WTC11 (cell line): ENCODE data around the gene NECTIN1. TPM values are rescaled to one million over a fixed set of nuclear protein-coding genes. Genes with fewer than 3 reads are reported as not detected.

ENCODE experiments used
- ATAC-seq: fragments of 200-7000 bp; cut with Tn5 transposase; 2 replicates; pipeline ENCODE4 v1.10.0; 2021; ENCODE audit warnings: mild to moderate bottlenecking, moderate library complexity
- CTCF ChIA-PET: fragments of 300-600 bp; sonication (Branson Sonifier 250); formaldehyde crosslinking; loops from one replicate; lab custom pipeline; 2021; ENCODE audit warnings: antibody characterized with exemption; lab: Charles Lee
- POLR2A ChIA-PET: fragments of 350-600 bp; sonication (Branson Sonifier 250); formaldehyde crosslinking; loops from one replicate; lab custom pipeline; 2021; ENCODE audit warnings: antibody characterized with exemption; lab: Charles Lee
- DNase-seq: peaks from one replicate; pipeline ENCODE4 v3.0.0; 2021; ENCODE audit warnings: low spot score
- H3K27ac Mint-ChIP-seq: 2 replicates; pipeline ENCODE4 v1.8.0; 2021; ENCODE audit warnings: mixed read lengths
- H3K27me3 Mint-ChIP-seq: 2 replicates; pipeline ENCODE4 v1.8.0; 2021; ENCODE audit warnings: low read depth, mild to moderate bottlenecking, moderate library complexity, mixed read lengths
- H3K36me3 Mint-ChIP-seq: 2 replicates; pipeline ENCODE4 v1.8.0; 2021; ENCODE audit warnings: mixed read lengths
- H3K4me1 Mint-ChIP-seq: 2 replicates; pipeline ENCODE4 v1.8.0; 2022; ENCODE audit warnings: mixed read lengths
- H3K4me3 Mint-ChIP-seq: 2 replicates; pipeline ENCODE4 v1.8.0; 2021; ENCODE audit warnings: mild to moderate bottlenecking, moderate library complexity, mixed read lengths
- H3K9me3 Mint-ChIP-seq: 2 replicates; pipeline ENCODE4 v1.8.0; 2021; ENCODE audit warnings: mixed read lengths
- AR ChIP-seq: fragments of 250-450 bp; sonication (Bioruptor Pico); IDR thresholded peaks from 2 replicates; pipeline ENCODE4 v1.9.0; 2021; ENCODE audit warnings: mild to moderate bottlenecking
- ATF2 ChIP-seq: sonication (generic); formaldehyde crosslinking; IDR thresholded peaks from 2 replicates; pipeline ENCODE4 v1.8.1; 2022; ENCODE audit warnings: low read depth, missing genetic modification reagents, borderline replicate concordance
- NFATC4 ChIP-seq: fragments of 250-450 bp; sonication (Bioruptor Pico); IDR thresholded peaks from 2 replicates; pipeline ENCODE4 v1.9.0; 2021; ENCODE audit warnings: mild to moderate bottlenecking
- NFYB ChIP-seq: sonication (generic); formaldehyde crosslinking; conservative IDR thresholded peaks from 2 replicates; pipeline ENCODE4 v1.8.0; 2022; ENCODE audit warnings: low read depth, missing genetic modification reagents
- NR1H2 ChIP-seq: sonication (generic); formaldehyde crosslinking; IDR thresholded peaks from 2 replicates; pipeline ENCODE4 v1.9.0; 2021; ENCODE audit warnings: mild to moderate bottlenecking, moderate library complexity, missing genetic modification reagents
- PRDM15 ChIP-seq: sonication (generic); formaldehyde crosslinking; IDR thresholded peaks from 2 replicates; pipeline ENCODE4 v1.8.0; 2022; ENCODE audit warnings: missing genetic modification reagents
- RELA ChIP-seq: sonication (generic); formaldehyde crosslinking; IDR thresholded peaks from 2 replicates; pipeline ENCODE4 v1.8.1; 2022; ENCODE audit warnings: missing genetic modification reagents, mild to moderate bottlenecking, borderline replicate concordance
- SMAD3 ChIP-seq: sonication (generic); formaldehyde crosslinking; IDR thresholded peaks from 2 replicates; pipeline ENCODE4 v1.8.0; 2022; ENCODE audit warnings: missing genetic modification reagents, mild to moderate bottlenecking, borderline replicate concordance
- TEAD4 ChIP-seq: sonication (generic); formaldehyde crosslinking; IDR thresholded peaks from 2 replicates; pipeline ENCODE4 v1.8.0; 2022; ENCODE audit warnings: mild to moderate bottlenecking, missing genetic modification reagents
- USF1 ChIP-seq: sonication (generic); formaldehyde crosslinking; IDR thresholded peaks from 2 replicates; pipeline ENCODE4 v1.8.0; 2022; ENCODE audit warnings: mild to moderate bottlenecking, missing genetic modification reagents
- ZBTB21 ChIP-seq: sonication (generic); formaldehyde crosslinking; IDR thresholded peaks from 2 replicates; pipeline ENCODE4 v1.8.1; 2023; ENCODE audit warnings: mild to moderate bottlenecking, missing genetic modification reagents, borderline replicate concordance
- ZNF232 ChIP-seq: sonication (generic); formaldehyde crosslinking; IDR thresholded peaks from 2 replicates; pipeline ENCODE4 v1.8.0; 2022; ENCODE audit warnings: mild to moderate bottlenecking, missing genetic modification reagents
- total RNA-seq: library from RNA; stranded (reverse); gene quantifications from 3 replicates; pipeline ENCODE4 v1.2.3, GENCODE V29; 2021

NECTIN1 gene
- total RNA-seq, 1 experiment from 2014 or later: 86.2 TPM

GRCh38 chr11:119666061-119666460 lies 62.9 kb downstream of the NECTIN1 start:
- no peak for ATAC-seq
- H3K36me3 Mint-ChIP-seq: peaks cover 13% of the 10 kb centered on the region

GRCh38 chr11:119664701-119665420 lies 64.1 kb downstream of the NECTIN1 start:
- no peak overlapping the region for H3K27ac Mint-ChIP-seq

More at GRCh38 chr11:119666061-119666460, 62.9 kb downstream of the NECTIN1 start:
- CTCF ChIA-PET: interaction anchor here (1.0 to 2.7 kb wide), 9 partner anchors 10 to 132 kb away, joined by 3 to 14 read pairs (median 8); partner anchors contain the start of gene NECTIN1
- POLR2A ChIA-PET: interaction anchor here (0.6 kb wide), 1 partner anchor 36 kb away, joined by 3 read pairs; no protein-coding TSS in a partner anchor
- Mint-ChIP-seq H3K27me3 (no peaks in the 10 kb centered on the region), H3K27ac (no peak overlapping the region), H3K4me1 (peaks cover 25% of the 10 kb centered on the region), H3K4me3 (no peak overlapping the region), H3K9me3 (no peaks in the 10 kb centered on the region)
- TF ChIP-seq SMAD3: no peak
- TF ChIP-seq RELA (CRISPR knock-in tag): 0 out of 2 replicates have a peak, but pooled peaks have one; percentile 37
- no peak for TF ChIP-seq USF1 (CRISPR knock-in tag)
- DNase-seq: no peak

GRCh38 chr11:119664063-119664572 lies 64.9 kb downstream of the NECTIN1 start:
- ChIA-PET POLR2A (no interaction called here), CTCF (interaction anchor here (0.7 to 2.7 kb wide), 17 partner anchors 9 to 1030 kb away, joined by 3 to 20 read pairs (median 4); partner anchors contain the start of gene NECTIN1)
- H3K36me3 Mint-ChIP-seq: peaks cover 10% of the 10 kb centered on the region; the same call in 1 of the 2 replicates
- H3K27ac Mint-ChIP-seq: peak overlapping the region; percentile 70; the same call in 1 of the 2 replicates
- no peaks in the 10 kb centered on the region for H3K27me3 Mint-ChIP-seq
- H3K4me1 Mint-ChIP-seq: peaks cover 27% of the 10 kb centered on the region
- no peaks in the 10 kb centered on the region for H3K9me3 Mint-ChIP-seq
- DNase-seq (peak; percentile 61), ATAC-seq (peak; percentile 10; the same call in 1 of the 2 replicates)
- H3K4me3 Mint-ChIP-seq: no peak overlapping the region
- TF ChIP-seq PRDM15 (CRISPR knock-in tag) (no peak), NFYB (no peak), AR (CRISPR knock-in tag) (no peak), NR1H2 (CRISPR knock-in tag) (no peak), TEAD4 (CRISPR knock-in tag) (no peak)

More at GRCh38 chr11:119664701-119665420, 64.1 kb downstream of the NECTIN1 start:
- Mint-ChIP-seq H3K36me3 (peaks cover 13% of the 10 kb centered on the region), H3K4me1 (peaks cover 27% of the 10 kb centered on the region), H3K4me3 (no peak overlapping the region), H3K27me3 (no peaks in the 10 kb centered on the region), H3K9me3 (no peaks in the 10 kb centered on the region)
- POLR2A ChIA-PET: no interaction called here
- TF ChIP-seq PRDM15 (CRISPR knock-in tag) (no peak), ATF2 (no peak), NFATC4 (CRISPR knock-in tag) (no peak), ZBTB21 (CRISPR knock-in tag) (no peak), ZNF232 (CRISPR knock-in tag) (no peak)
- DNase-seq: no peak
- ATAC-seq: no peak
- CTCF ChIA-PET: interaction anchor here (0.7 to 2.7 kb wide), 13 partner anchors 9 to 329 kb away, joined by 3 to 20 read pairs (median 4); partner anchors contain the start of gene NECTIN1
